Loucy (cell line): Measurements from ENCODE around the gene CIITA.
A peak's percentile ranks its signal among the peaks of the same experiment; 100 is the strongest.

Source experiments
- H2AFZ ChIP-seq: fragments of 200-600 bp; sonication (generic); 2 replicates; pipeline ENCODE4 v1.6.0; 2016; ENCODE audit warnings: antibody characterized with exemption, mild to moderate bottlenecking, low read length, moderate library complexity
- H3F3A ChIP-seq: fragments of 200-600 bp; 2 replicates; pipeline ENCODE4 v1.6.0; 2016; ENCODE audit warnings: antibody characterized with exemption, low read depth, mild to moderate bottlenecking
- H3K27me3 ChIP-seq: fragments of 200-600 bp; sonication (generic); 2 replicates; pipeline ENCODE4 v1.6.1; 2014; ENCODE audit warnings: low read length, mild to moderate bottlenecking; ENCODE audit not compliant: insufficient read depth, poor library complexity, severe bottlenecking
- H3K36me3 ChIP-seq: fragments of 200-600 bp; sonication (generic); 2 replicates; pipeline ENCODE4 v1.6.1; 2016; ENCODE audit warnings: low read length; ENCODE audit not compliant: insufficient read depth
- H3K4me1 ChIP-seq: fragments of 200-600 bp; sonication (generic); 2 replicates; pipeline ENCODE4 v1.5.1; 2014; ENCODE audit warnings: low read length, mild to moderate bottlenecking; ENCODE audit not compliant: insufficient read depth, poor library complexity, severe bottlenecking
- H3K4me2 ChIP-seq: fragments of 200-600 bp; sonication (generic); 2 replicates; pipeline ENCODE4 v1.6.0; 2014; ENCODE audit warnings: antibody characterized with exemption, low read length, low read depth, mild to moderate bottlenecking; ENCODE audit not compliant: poor library complexity, severe bottlenecking
- H3K4me3 ChIP-seq: fragments of 200-600 bp; sonication (generic); 2 replicates; pipeline ENCODE4 v1.5.1; 2014; ENCODE audit warnings: low read length, mild to moderate bottlenecking, mixed read lengths; ENCODE audit not compliant: poor library complexity, severe bottlenecking
- H3K79me2 ChIP-seq: fragments of 200-600 bp; sonication (generic); 2 replicates; pipeline ENCODE4 v1.6.1; 2014; ENCODE audit warnings: low read length; ENCODE audit not compliant: insufficient read depth
- H3K9ac ChIP-seq: fragments of 200-600 bp; sonication (generic); 2 replicates; pipeline ENCODE4 v1.6.0; 2014; ENCODE audit warnings: mild to moderate bottlenecking, low read depth, low read length, moderate library complexity; ENCODE audit not compliant: poor library complexity, severe bottlenecking
- H3K9me2 ChIP-seq: fragments of 200-600 bp; sonication (generic); replicated peaks from 2 replicates; pipeline ENCODE4 v1.6.1; 2016; ENCODE audit warnings: low read depth, low read length, mixed read lengths
- H3K9me3 ChIP-seq: fragments of 200-600 bp; sonication (generic); 2 replicates; pipeline ENCODE4 v1.6.1; 2014; ENCODE audit warnings: mild to moderate bottlenecking, antibody characterized with exemption, low read length, low read depth; ENCODE audit not compliant: insufficient read depth
- H4K20me1 ChIP-seq: fragments of 200-600 bp; sonication (generic); 2 replicates; pipeline ENCODE4 v1.6.0; 2014; ENCODE audit warnings: antibody characterized with exemption, low read length, mild to moderate bottlenecking; ENCODE audit not compliant: insufficient read depth, poor library complexity, severe bottlenecking
- EZH2phosphoT487 ChIP-seq: fragments of 200-600 bp; IDR thresholded peaks from 2 replicates; pipeline ENCODE4 v1.6.1; 2018; ENCODE audit warnings: antibody characterized with exemption, mild to moderate bottlenecking, moderate library complexity, borderline replicate concordance
- TF ChIP-seq, protein P1 (sequence below): fragments of 200-600 bp; sonication (generic); conservative IDR thresholded peaks from 2 replicates; pipeline ENCODE4 v1.5.1; 2014; ENCODE audit warnings: mild to moderate bottlenecking, antibody characterized with exemption, low read length

The CIITA gene

GRCh38 chr16:10852286-10852685 is 24.7 kb upstream of the CIITA start:
- TF ChIP-seq, protein P1, sequence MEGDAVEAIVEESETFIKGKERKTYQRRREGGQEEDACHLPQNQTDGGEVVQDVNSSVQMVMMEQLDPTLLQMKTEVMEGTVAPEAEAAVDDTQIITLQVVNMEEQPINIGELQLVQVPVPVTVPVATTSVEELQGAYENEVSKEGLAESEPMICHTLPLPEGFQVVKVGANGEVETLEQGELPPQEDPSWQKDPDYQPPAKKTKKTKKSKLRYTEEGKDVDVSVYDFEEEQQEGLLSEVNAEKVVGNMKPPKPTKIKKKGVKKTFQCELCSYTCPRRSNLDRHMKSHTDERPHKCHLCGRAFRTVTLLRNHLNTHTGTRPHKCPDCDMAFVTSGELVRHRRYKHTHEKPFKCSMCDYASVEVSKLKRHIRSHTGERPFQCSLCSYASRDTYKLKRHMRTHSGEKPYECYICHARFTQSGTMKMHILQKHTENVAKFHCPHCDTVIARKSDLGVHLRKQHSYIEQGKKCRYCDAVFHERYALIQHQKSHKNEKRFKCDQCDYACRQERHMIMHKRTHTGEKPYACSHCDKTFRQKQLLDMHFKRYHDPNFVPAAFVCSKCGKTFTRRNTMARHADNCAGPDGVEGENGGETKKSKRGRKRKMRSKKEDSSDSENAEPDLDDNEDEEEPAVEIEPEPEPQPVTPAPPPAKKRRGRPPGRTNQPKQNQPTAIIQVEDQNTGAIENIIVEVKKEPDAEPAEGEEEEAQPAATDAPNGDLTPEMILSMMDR, result no peak
- TF ChIP-seq EZH2phosphoT487, result no peak
- H3K27me3 ChIP-seq, result no peaks in the 10 kb centered on the region

GRCh38 chr16:10852948-10853347 is 24.1 kb upstream of the CIITA start:
- H4K20me1 ChIP-seq, result no peaks in the 10 kb centered on the region
- TF ChIP-seq EZH2phosphoT487, result no peak
- TF ChIP-seq, protein P1, result no peak
- H3K4me2 ChIP-seq, result peak overlapping the region; percentile 24
- H3K9me3 ChIP-seq, result no peaks in the 10 kb centered on the region
- H3K4me3 ChIP-seq, result no peak overlapping the region
- H3K79me2 ChIP-seq, result no peaks in the 10 kb centered on the region
- no peaks in the 10 kb centered on the region for H3K4me1 ChIP-seq
- H3F3A ChIP-seq, result no peaks in the 10 kb centered on the region
- no peaks in the 10 kb centered on the region for H3K36me3 ChIP-seq
- no peaks in the 10 kb centered on the region for H3K27me3 ChIP-seq
- H3K9ac ChIP-seq, result no peak overlapping the region
- H2AFZ ChIP-seq, result peak overlapping the region; percentile 63; the same call in 1 of the 2 replicates
- no peaks in the 10 kb centered on the region for H3K9me2 ChIP-seq

More at GRCh38 chr16:10852286-10852685, 24.7 kb upstream of the CIITA start:
- no peaks in the 10 kb centered on the region for H3K36me3 ChIP-seq
- H3K79me2 ChIP-seq, result no peaks in the 10 kb centered on the region
- H3K4me1 ChIP-seq, result no peaks in the 10 kb centered on the region
- peak overlapping the region; percentile 24 for H3K4me2 ChIP-seq
- H4K20me1 ChIP-seq, result no peaks in the 10 kb centered on the region
- H2AFZ ChIP-seq, result peak overlapping the region; percentile 63
- H3K9me3 ChIP-seq, result no peaks in the 10 kb centered on the region
- no peak overlapping the region for H3K9ac ChIP-seq
- H3K9me2 ChIP-seq, result no peaks in the 10 kb centered on the region
- H3K4me3 ChIP-seq, result peak overlapping the region; percentile 20
- no peaks in the 10 kb centered on the region for H3F3A ChIP-seq

DNA sequence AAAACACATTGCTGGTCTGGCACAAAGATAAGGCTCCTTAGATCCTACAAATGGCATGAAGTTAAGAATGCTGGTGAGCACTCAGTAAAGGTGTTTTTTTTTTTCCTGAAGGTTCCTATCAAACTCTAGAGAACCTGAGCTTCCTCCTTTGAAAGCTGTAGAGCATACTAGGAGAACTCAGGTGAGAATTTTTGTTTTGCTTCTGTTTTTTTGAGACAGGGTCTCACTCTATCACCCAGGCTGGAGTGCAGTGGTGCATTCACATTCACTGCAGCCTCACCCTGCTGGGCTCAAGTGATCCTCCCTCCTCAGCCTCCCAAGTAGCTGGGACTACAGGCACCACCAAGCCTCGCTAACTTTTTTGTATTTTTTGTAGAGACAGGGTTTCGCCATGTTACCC is 21.0 kb upstream of the CIITA start:
- H3K36me3 ChIP-seq, result no peaks in the 10 kb centered on the region
- no peaks in the 10 kb centered on the region for H3K4me1 ChIP-seq
- H3F3A ChIP-seq, result no peaks in the 10 kb centered on the region
- H3K9me2 ChIP-seq, result no peaks in the 10 kb centered on the region
- no peaks in the 10 kb centered on the region for H3K9me3 ChIP-seq
- H2AFZ ChIP-seq, result no peak overlapping the region
- no peaks in the 10 kb centered on the region for H3K27me3 ChIP-seq
- no peak overlapping the region for H3K9ac ChIP-seq
- H3K4me3 ChIP-seq, result no peak overlapping the region
- TF ChIP-seq, protein P1, result no peak
- TF ChIP-seq EZH2phosphoT487, result no peak
- H3K79me2 ChIP-seq, result no peaks in the 10 kb centered on the region
- no peak overlapping the region for H3K4me2 ChIP-seq
- H4K20me1 ChIP-seq, result no peaks in the 10 kb centered on the region
